ENCODE data around the gene DLG3. TPM values are rescaled to one million over a fixed set of nuclear protein-coding genes. Genes with fewer than 3 reads are reported as not detected.
"Not testable (repeated sequence)": the region's sequence is repeated elsewhere in the genome, so short reads cannot be mapped to it uniquely, and the experiment has no call there.

DLG3 gene
- total RNA-seq, 1 experiment from 2014 or later: 2.5 TPM

GRCh38 chrX:70494441-70494840 lies 49.8 kb downstream of the DLG3 start:
- in situ Hi-C loops (cut with HindIII; ENCODE audit: low pct_unique_long_range_greater_than_20kb, low sequenced_read_pairs): no loop called here
- DNase-seq (ENCODE audit: low read depth, low spot score): no peak

GRCh38 chrX:70496491-70496890 lies 51.9 kb downstream of the DLG3 start:
- in situ Hi-C loops (cut with HindIII; ENCODE audit: low pct_unique_long_range_greater_than_20kb, low sequenced_read_pairs): no loop called here
- DNase-seq (ENCODE audit: low read depth, low spot score): no peak

- no peak for DNase-seq (ENCODE audit: low read depth, low spot score)
- in situ Hi-C loops (cut with HindIII; ENCODE audit: low pct_unique_long_range_greater_than_20kb, low sequenced_read_pairs): no loop called here
Measured at GRCh38 chrX:70497026-70497425, 52.4 kb downstream of the DLG3 start.

GRCh38 chrX:70498129-70498528 lies 53.5 kb downstream of the DLG3 start:
- no peak for DNase-seq (ENCODE audit: low read depth, low spot score)
- in situ Hi-C loops (cut with HindIII; ENCODE audit: low pct_unique_long_range_greater_than_20kb, low sequenced_read_pairs): no loop called here

- no peak for DNase-seq (ENCODE audit: low read depth, low spot score)
- in situ Hi-C loops (cut with HindIII; ENCODE audit: low pct_unique_long_range_greater_than_20kb, low sequenced_read_pairs): no loop called here
Measured at GRCh38 chrX:70500826-70501225, 56.2 kb downstream of the DLG3 start.

- in situ Hi-C loops (cut with HindIII; ENCODE audit: low pct_unique_long_range_greater_than_20kb, low sequenced_read_pairs): no loop called here
Measured at GRCh38 chrX:70504772-70505450, 60.3 kb downstream of the DLG3 start.

GRCh38 chrX:70505451-70505841 lies 60.8 kb downstream of the DLG3 start:
- in situ Hi-C loops (cut with HindIII; ENCODE audit: low pct_unique_long_range_greater_than_20kb, low sequenced_read_pairs): no loop called here
- no peak for DNase-seq (ENCODE audit: low read depth, low spot score)

More at GRCh38 chrX:70504772-70505450, 60.3 kb downstream of the DLG3 start:
- DNase-seq (ENCODE audit: low read depth, low spot score): no peak

GRCh38 chrX:70508296-70508911 lies 63.8 kb downstream of the DLG3 start:
- no peak for DNase-seq (ENCODE audit: low read depth, low spot score)
- in situ Hi-C loops (cut with HindIII; ENCODE audit: low pct_unique_long_range_greater_than_20kb, low sequenced_read_pairs): no loop called here

- no peak for DNase-seq (ENCODE audit: low read depth, low spot score)
- in situ Hi-C loops (cut with HindIII; ENCODE audit: low pct_unique_long_range_greater_than_20kb, low sequenced_read_pairs): no loop called here
Measured at GRCh38 chrX:70509078-70509477, 64.4 kb downstream of the DLG3 start.

- in situ Hi-C loops (cut with HindIII; ENCODE audit: low pct_unique_long_range_greater_than_20kb, low sequenced_read_pairs); DNase-seq (ENCODE audit: low read depth, low spot score): not testable (repeated sequence)
Measured at GRCh38 chrX:70515270-70515669, 70.6 kb downstream of the DLG3 start.

GRCh38 chrX:70515692-70516091 lies 71.1 kb downstream of the DLG3 start:
- in situ Hi-C loops (cut with HindIII; ENCODE audit: low pct_unique_long_range_greater_than_20kb, low sequenced_read_pairs): not testable (repeated sequence)

GRCh38 chrX:70525733-70526132 lies 81.1 kb downstream of the DLG3 start:
- no peak for DNase-seq (ENCODE audit: low read depth, low spot score)
- in situ Hi-C loops (cut with HindIII; ENCODE audit: low pct_unique_long_range_greater_than_20kb, low sequenced_read_pairs): no loop called here

More at GRCh38 chrX:70515692-70516091, 71.1 kb downstream of the DLG3 start:
- DNase-seq (ENCODE audit: low read depth, low spot score): not testable (repeated sequence)

GRCh38 chrX:70527053-70527452 lies 82.4 kb downstream of the DLG3 start:
- DNase-seq (ENCODE audit: low read depth, low spot score): no peak

GRCh38 chrX:70527610-70528345 lies 83.1 kb downstream of the DLG3 start:
- in situ Hi-C loops (cut with HindIII; ENCODE audit: low pct_unique_long_range_greater_than_20kb, low sequenced_read_pairs): no loop called here
- no peak for DNase-seq (ENCODE audit: low read depth, low spot score)

More at GRCh38 chrX:70527053-70527452, 82.4 kb downstream of the DLG3 start:
- in situ Hi-C loops (cut with HindIII; ENCODE audit: low pct_unique_long_range_greater_than_20kb, low sequenced_read_pairs): no loop called here

- in situ Hi-C loops (cut with HindIII; ENCODE audit: low pct_unique_long_range_greater_than_20kb, low sequenced_read_pairs): no loop called here
- no peak for DNase-seq (ENCODE audit: low read depth, low spot score)
Measured at GRCh38 chrX:70535198-70535597, 90.6 kb downstream of the DLG3 start.

- in situ Hi-C loops (cut with HindIII; ENCODE audit: low pct_unique_long_range_greater_than_20kb, low sequenced_read_pairs): no loop called here
- no peak for DNase-seq (ENCODE audit: low read depth, low spot score)
Measured at GRCh38 chrX:70549429-70549828, 104.8 kb downstream of the DLG3 start.

GRCh38 chrX:70552130-70552704 lies 107.6 kb downstream of the DLG3 start:
- in situ Hi-C loops (cut with HindIII; ENCODE audit: low pct_unique_long_range_greater_than_20kb, low sequenced_read_pairs): no loop called here
- no peak for DNase-seq (ENCODE audit: low read depth, low spot score)

GRCh38 chrX:70553516-70553915 lies 108.9 kb downstream of the DLG3 start:
- no peak for DNase-seq (ENCODE audit: low read depth, low spot score)
- in situ Hi-C loops (cut with HindIII; ENCODE audit: low pct_unique_long_range_greater_than_20kb, low sequenced_read_pairs): no loop called here
